HG03565 (cell line): ENCODE measurements around the gene DOK5.

ENCODE experiments used
- ATAC-seq: cut with Tn5 transposase; IDR thresholded peaks from one replicate; pipeline ENCODE4 v1.9.1; 2021; ENCODE audit warnings: mild to moderate bottlenecking, moderate library complexity; ENCODE audit not compliant: unreplicated experiment

Gene DOK5

DNA sequence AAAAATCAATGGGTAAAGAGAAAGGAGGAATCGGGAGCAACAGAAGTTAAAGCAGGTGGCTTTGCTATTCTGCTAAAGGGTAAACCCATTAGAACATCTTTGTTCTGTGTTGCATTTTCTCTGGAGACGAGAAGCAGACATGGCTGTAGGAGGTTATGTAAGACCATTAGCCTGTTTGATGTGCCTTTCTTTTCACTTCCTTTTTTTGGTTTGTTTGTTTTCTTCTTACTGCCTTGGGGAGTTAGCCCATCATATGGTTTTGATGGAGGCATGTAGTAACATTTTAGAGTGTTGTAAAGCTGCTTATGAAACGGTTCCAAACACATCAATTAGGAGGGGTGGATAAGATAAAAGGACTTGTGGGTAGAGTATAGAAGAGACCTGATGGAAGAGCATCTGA lies 131.0 kb downstream of the DOK5 start:
- ATAC-seq = peak; percentile 95

DNA sequence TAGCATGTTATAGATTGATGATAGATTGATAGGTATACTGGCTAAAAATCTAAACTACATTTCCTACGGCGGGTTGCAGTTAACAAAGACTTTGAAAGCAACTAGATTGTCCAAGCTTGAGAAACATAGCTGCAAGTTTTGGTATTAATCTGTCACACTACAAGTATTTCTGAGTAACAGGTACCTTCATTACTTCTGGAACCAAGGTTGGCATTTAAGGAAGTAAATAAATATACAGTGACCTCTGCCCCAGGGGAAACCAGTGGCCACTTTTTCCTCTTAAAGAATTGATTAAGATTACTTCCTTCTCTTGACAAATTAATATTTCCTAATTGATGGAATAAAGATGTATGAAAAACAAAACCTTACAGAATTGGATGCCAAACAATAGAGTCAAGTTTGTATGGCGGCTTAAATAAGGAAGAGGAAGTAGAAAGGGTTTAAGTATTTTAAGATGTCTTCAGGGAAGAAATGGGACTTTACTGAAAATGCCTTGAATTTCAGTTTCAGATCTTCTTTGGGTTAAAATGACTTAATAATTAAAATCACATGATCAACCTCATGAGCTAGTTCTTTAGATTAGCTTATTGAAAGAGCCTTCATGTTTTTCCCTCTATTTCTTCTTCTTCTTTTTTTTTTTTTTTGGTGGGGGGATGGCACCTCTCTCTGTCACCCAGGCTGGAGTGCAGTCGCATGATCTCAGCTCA lies 132.8 kb downstream of the DOK5 start:
- no peak for ATAC-seq

DNA sequence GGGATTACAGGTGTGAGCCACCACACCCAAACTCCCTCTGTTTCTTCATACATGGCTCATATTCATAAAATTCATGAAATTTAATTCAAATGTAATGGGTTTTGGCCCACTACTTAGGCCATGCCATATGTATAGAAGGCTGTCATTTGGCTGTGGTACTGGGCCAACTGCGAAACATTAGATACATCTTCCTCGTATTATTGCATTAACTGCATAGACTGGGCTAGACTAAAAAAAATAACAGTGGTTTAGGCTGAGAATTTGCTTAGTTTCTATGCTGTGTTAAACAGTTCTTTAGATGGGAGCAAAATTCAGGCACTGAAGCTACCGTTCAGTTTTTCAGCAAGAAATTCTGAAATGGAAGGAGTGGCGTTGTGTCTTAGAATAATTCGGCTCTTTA lies 133.6 kb downstream of the DOK5 start:
- no peak for ATAC-seq

DNA sequence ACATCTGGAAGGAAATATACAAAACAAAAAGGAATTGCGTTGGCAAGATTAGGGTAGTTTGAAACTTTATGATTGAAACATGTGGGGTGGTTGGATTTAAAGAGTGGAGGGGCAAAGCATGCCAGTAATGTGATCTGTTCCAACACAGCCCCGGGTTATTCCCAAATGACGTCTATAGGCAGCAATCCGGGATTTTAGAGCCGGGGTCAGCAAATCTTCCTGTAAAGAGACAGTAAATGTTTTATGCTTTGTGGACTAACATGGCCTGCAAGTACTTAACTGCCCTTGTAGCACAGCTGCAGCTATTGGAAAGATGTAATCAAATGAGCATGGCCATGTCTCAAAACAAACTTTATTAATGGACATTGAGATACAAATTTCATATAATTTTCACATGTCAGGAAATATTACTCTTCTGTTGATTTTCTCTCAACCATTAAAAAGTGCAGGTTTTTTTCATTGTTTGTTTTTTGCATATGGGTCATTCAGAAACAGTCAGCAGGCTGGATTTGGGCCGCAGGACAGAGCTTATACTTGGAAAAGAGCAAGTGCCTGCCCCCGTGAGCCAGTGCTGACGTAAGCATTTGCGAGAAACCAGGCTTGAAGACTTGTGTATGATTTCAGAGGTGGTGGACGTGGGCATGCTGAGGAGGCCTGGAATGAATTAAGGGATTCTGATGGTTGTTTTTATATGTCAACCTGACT lies 136.5 kb downstream of the DOK5 start:
- ATAC-seq = no peak

- no peak for ATAC-seq
Measured at GRCh38 chr20:54618412-54618811, 143.0 kb downstream of the DOK5 start.

DNA sequence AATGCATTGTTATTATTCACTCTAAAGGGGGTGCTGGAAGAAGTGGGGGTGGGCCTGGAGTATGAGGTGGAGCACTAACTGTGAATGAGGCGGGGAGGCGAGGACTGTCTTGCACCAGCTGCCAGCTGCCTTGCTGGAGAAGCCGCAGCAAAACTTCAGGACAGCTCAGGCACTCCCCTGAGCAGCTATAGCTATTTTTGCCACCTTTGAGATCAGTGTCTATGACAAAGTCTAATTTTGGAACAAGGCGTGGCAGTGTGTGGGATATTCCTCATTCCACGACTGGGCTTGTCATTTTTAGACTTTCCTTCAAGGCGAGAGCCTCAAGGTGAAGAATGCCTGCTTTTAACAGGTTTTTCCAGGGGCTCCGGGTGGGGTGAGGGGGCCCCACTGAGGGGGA lies 143.8 kb downstream of the DOK5 start:
- no peak for ATAC-seq

DNA sequence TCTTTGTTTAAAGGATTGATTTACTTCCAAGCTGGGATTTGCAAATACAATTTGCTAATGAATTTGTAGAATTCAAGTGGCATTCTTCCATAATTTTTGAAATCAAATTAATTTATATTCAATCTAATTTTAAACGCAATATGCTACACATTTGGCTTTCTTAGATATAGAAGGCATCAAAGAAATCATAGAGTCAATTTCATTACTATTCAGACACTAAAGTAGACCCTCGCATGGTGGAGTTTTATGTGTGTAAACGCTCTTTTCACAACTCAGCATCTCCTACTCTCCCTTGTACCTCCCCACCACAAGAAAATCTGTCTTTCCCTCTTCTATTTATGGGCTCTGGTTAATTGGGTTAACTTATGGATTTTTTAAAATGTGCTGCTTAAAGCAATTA lies 144.3 kb downstream of the DOK5 start:
- no peak for ATAC-seq

- ATAC-seq = no peak
Measured at GRCh38 chr20:54620611-54621010, 145.2 kb downstream of the DOK5 start.

GRCh38 chr20:54622333-54623295 lies 147.2 kb downstream of the DOK5 start:
- no peak for ATAC-seq

GRCh38 chr20:54623991-54624569 lies 148.7 kb downstream of the DOK5 start:
- no peak for ATAC-seq

DNA sequence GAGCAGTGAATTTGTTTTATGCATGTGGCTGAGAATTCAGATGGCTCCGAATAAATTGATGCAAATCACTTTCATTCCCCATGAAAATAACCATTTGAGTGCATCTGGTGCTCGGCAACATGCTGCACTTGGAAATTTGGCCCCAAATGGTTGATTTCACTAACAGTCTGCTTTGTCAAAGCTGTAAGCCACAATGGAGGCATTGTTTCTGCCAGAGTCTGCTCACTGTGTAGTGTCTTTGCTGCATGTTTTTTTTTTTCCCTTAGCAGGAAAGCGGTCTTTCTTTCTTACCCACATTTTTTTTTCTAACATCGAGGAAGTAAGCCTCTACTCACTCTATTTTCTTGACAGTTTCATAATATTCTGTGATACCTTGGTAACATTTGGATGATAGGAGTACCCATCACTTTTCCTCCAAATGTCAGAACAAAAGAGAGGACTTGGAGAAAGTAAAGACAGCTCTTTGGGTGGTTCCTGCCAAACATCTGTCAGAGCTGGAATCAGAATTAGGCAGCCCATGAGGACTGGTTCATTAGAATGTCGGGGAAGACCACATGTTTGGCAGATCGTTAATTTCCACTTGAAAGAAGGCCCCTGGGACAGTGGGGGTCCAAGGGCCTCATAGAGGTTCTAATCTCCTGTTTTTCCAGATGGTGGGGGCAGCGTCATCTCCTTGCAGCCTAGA lies 149.5 kb downstream of the DOK5 start:
- no peak for ATAC-seq

- no peak for ATAC-seq
Measured at GRCh38 chr20:54625497-54625896, 150.1 kb downstream of the DOK5 start.

- ATAC-seq = no peak
Measured at GRCh38 chr20:54626126-54626525, 150.7 kb downstream of the DOK5 start.

- no peak for ATAC-seq
Measured at GRCh38 chr20:54629632-54630031, 154.2 kb downstream of the DOK5 start.

DNA sequence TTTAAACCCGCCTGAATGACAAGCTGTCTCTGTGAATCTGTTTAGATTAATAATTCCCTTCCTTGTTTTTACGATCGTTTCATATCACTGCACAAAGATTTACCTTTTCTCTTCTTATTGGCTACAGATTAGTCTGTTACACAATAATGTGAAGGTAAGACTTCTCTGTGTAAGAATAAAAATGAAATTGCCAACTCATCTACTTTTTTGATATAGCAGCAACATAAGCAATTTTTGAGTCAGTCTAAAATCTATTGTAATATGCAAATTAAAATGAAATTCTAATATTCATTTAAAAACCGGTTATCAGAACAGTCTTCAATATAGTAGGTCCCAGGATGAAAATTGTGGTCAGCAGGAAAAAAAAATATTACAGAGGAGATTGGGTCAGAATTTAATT lies 155.2 kb downstream of the DOK5 start:
- no peak for ATAC-seq

GRCh38 chr20:54631059-54631458 lies 155.7 kb downstream of the DOK5 start:
- ATAC-seq = no peak

- ATAC-seq = peak; percentile 94
Measured at GRCh38 chr20:54633374-54634355, 158.3 kb downstream of the DOK5 start.

DNA sequence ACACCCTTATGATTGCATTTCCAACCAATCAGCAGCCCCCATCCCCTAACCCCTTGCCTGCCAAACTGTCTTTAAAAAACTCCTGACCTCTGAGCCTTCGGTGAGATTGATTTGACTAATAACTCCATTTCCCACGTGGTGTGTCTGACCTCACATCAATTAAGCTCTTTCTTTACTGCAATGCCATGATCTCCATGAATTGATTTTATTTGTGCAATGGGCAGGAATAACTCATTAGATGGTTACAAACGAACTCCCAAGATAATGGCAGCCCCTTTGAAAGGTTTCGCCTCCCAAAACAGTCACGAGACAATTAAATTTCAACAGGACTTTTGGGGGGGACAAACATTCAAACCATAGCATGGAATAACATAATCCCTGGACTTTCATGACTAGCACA lies 161.2 kb downstream of the DOK5 start:
- ATAC-seq = no peak

GRCh38 chr20:54639941-54640340 lies 164.5 kb downstream of the DOK5 start:
- ATAC-seq = no peak
